ENCODE measurements around the gene HUS1. TPM values are rescaled to one million over a fixed set of nuclear protein-coding genes. Genes with fewer than 3 reads are reported as not detected.
"Not testable (repeated sequence)": the region's sequence is repeated elsewhere in the genome, so short reads cannot be mapped to it uniquely, and the experiment has no call there.

HUS1 gene
- total RNA-seq, 1 donor from 2014 or later: 29.6 TPM

- intact Hi-C loops (cut with DNase I): no loop called here
- ATAC-seq (no peak), DNase-seq (ENCODE audit: missing footprints) (no peak)
These were observed 29.7 kb downstream of the HUS1 start for GRCh38 chr7:47949703-47950102.

- intact Hi-C loops (cut with DNase I): no loop called here
- ATAC-seq (no peak), DNase-seq (ENCODE audit: missing footprints) (no peak)
These were observed 31.1 kb downstream of the HUS1 start, which contains the start of gene PKD1L1 for GRCh38 chr7:47948141-47948790. Gene PKD1L1 (minus strand): TSS chr7:47948466. CDS start chr7:47948440, 26 bp downstream.

- intact Hi-C loops (cut with DNase I): no loop called here
- no peak for ATAC-seq
- no peak for DNase-seq (ENCODE audit: missing footprints)
These were observed 32.1 kb downstream of the HUS1 start for GRCh38 chr7:47947355-47947749.

GRCh38 chr7:47946581-47947354 is 32.6 kb downstream of the HUS1 start:
- ATAC-seq (no peak), DNase-seq (ENCODE audit: missing footprints) (no peak)
- intact Hi-C loops (cut with DNase I): no loop called here

GRCh38 chr7:47945261-47946015 is 34.0 kb downstream of the HUS1 start:
- ATAC-seq: no peak
- DNase-seq (ENCODE audit: missing footprints): peak; percentile 89
- intact Hi-C loops (cut with DNase I): loop anchor here (1.0 kb wide), 2 partner anchors 23 to 165 kb away; no protein-coding TSS in a partner anchor

- ATAC-seq: no peak
- no peak for DNase-seq (ENCODE audit: missing footprints)
- intact Hi-C loops (cut with DNase I): loop anchor here (1.0 kb wide), 2 partner anchors 24 to 166 kb away; no protein-coding TSS in a partner anchor
These were observed 34.7 kb downstream of the HUS1 start for GRCh38 chr7:47944536-47945260.

GRCh38 chr7:47943676-47944474 is 35.5 kb downstream of the HUS1 start:
- no peak for DNase-seq (ENCODE audit: missing footprints)
- intact Hi-C loops (cut with DNase I): no loop called here
- no peak for ATAC-seq

- intact Hi-C loops (cut with DNase I): not testable (repeated sequence)
These were observed 36.8 kb downstream of the HUS1 start for GRCh38 chr7:47942651-47943050.

GRCh38 chr7:47942132-47942531 is 37.3 kb downstream of the HUS1 start:
- intact Hi-C loops (cut with DNase I): no loop called here
- no peak for DNase-seq (ENCODE audit: missing footprints)
- no peak for ATAC-seq

More at GRCh38 chr7:47942651-47943050, 36.8 kb downstream of the HUS1 start:
- not testable (repeated sequence) for ATAC-seq; DNase-seq (ENCODE audit: missing footprints)

- ATAC-seq (peak; percentile 45), DNase-seq (ENCODE audit: missing footprints) (peak; percentile 69)
- intact Hi-C loops (cut with DNase I): no loop called here
These were observed 38.1 kb downstream of the HUS1 start for GRCh38 chr7:47941136-47941844.

- DNase-seq (ENCODE audit: missing footprints): peak; percentile 63
- intact Hi-C loops (cut with DNase I): no loop called here
- ATAC-seq: peak; percentile 53
These were observed 39.1 kb downstream of the HUS1 start for GRCh38 chr7:47940088-47941013.

GRCh38 chr7:47939425-47940036 is 39.9 kb downstream of the HUS1 start:
- intact Hi-C loops (cut with DNase I): no loop called here
- DNase-seq (ENCODE audit: missing footprints) (no peak), ATAC-seq (no peak)

GRCh38 chr7:47938574-47939165 is 40.7 kb downstream of the HUS1 start:
- DNase-seq (ENCODE audit: missing footprints) (no peak), ATAC-seq (no peak)
- intact Hi-C loops (cut with DNase I): no loop called here

GRCh38 chr7:47937711-47938573 is 41.5 kb downstream of the HUS1 start:
- DNase-seq (ENCODE audit: missing footprints) (no peak), ATAC-seq (no peak)
- intact Hi-C loops (cut with DNase I): no loop called here
